GM21381 (cell line): Measurements from ENCODE around the gene SIX2.

Experiments used
- ATAC-seq: cut with Tn5 transposase; IDR thresholded peaks from one replicate; pipeline ENCODE4 v1.9.1; 2021; ENCODE audit warnings: mild to moderate bottlenecking, moderate library complexity; ENCODE audit not compliant: unreplicated experiment

The SIX2 gene

GRCh38 chr2:45002686-45003085, 6.6 kb downstream of the SIX2 start:
- no peak for ATAC-seq

GRCh38 chr2:45001869-45002385, 7.3 kb downstream of the SIX2 start:
- no peak for ATAC-seq

- no peak for ATAC-seq
Observed at GRCh38 chr2:45000921-45001868, 8.1 kb downstream of the SIX2 start.

- ATAC-seq = no peak
Observed at GRCh38 chr2:45000341-45000901, 8.8 kb downstream of the SIX2 start.

- no peak for ATAC-seq
Observed at GRCh38 chr2:44999540-44999939, 9.7 kb downstream of the SIX2 start.

GRCh38 chr2:44997963-44998362, 11.3 kb downstream of the SIX2 start:
- ATAC-seq = no peak

- ATAC-seq = no peak
Observed at GRCh38 chr2:44996356-44996755, 12.9 kb downstream of the SIX2 start.

- no peak for ATAC-seq
Observed at GRCh38 chr2:44994377-44994776, 14.9 kb downstream of the SIX2 start.

GRCh38 chr2:44989176-44989575, 20.1 kb downstream of the SIX2 start:
- no peak for ATAC-seq

- no peak for ATAC-seq
Observed at GRCh38 chr2:44983836-44984604, 25.2 kb downstream of the SIX2 start.

- no peak for ATAC-seq
Observed at GRCh38 chr2:44981714-44982108, 27.5 kb downstream of the SIX2 start.

- no peak for ATAC-seq
Observed at GRCh38 chr2:44980751-44981713, 28.2 kb downstream of the SIX2 start.

- ATAC-seq = no peak
Observed at GRCh38 chr2:44979581-44979980, 29.7 kb downstream of the SIX2 start.

- ATAC-seq = no peak
Observed at GRCh38 chr2:44975571-44976450, 33.4 kb downstream of the SIX2 start.

- no peak for ATAC-seq
Observed at GRCh38 chr2:44974064-44974715, 35.1 kb downstream of the SIX2 start.

GRCh38 chr2:44972771-44973535, 36.3 kb downstream of the SIX2 start:
- ATAC-seq = no peak

GRCh38 chr2:44970846-44971450, 38.3 kb downstream of the SIX2 start:
- no peak for ATAC-seq

- no peak for ATAC-seq
Observed at GRCh38 chr2:44969936-44970335, 39.3 kb downstream of the SIX2 start.
